HG02678 (cell line): Measurements from ENCODE around the gene ZNF816.
A peak's percentile ranks its signal among the peaks of the same experiment; 100 is the strongest.
"Not testable (repeated sequence)": the region's sequence is repeated elsewhere in the genome, so short reads cannot be mapped to it uniquely, and the experiment has no call there.

Experiments used
- ATAC-seq: cut with Tn5 transposase; IDR thresholded peaks from one replicate; pipeline ENCODE4 v1.9.1; 2021; ENCODE audit warnings: mild to moderate bottlenecking, moderate library complexity; ENCODE audit not compliant: unreplicated experiment

Gene ZNF816

DNA sequence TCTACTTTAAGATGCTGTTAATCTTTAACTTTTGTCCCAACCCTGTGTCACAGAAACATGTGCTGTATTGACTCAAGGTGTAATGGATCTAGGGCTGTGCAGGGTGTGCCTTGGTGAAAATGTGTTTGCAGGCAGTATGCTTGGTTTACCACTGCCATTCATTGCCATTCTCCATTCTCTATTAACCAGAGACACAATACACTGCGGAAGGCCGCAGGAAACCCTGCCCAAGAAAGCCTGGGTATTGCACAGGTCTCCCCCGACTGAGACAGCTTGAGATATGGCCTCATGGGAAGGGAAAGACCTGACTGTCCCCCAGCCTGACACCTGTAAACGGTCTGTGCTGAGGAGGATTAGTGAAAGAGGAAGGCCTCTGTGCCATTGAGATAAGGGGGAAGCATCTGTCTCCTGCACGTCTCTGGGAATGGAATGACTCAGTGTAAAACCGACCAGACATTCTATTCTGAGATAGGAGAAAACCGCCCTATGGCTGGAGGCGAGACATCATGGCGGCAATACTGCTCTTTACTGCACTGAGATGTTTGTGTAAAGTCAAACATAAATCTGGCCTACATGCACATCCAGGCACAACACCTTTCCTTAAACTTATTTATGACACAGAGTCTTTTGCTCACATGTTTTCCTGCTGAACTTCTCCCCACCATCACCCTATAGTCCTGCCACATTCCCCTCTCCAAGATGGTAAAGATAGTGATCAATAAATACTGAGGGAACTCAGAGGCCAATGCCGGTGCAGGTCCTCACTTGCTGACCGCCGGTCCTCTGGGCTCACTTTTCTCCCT, 26.3 kb downstream of the ZNF816 start:
- no peak for ATAC-seq

DNA sequence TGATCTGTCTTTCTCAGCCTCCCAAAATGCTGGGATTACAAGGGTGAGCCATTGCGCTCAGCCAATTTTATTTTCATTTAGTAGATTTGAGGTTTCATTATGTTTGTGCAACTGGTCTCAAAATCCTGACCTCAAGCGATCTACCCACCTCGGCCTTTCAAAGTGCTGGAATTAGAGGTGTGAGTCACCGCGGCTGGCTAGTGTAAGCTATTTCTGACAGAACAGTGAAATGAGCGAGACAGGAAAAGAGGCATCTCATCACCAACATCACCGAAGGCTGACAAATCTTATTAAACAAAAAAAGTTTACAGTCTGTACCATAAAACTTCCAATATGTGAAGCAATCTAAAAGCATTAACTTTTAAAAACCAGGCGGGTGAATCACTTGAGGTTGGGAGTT, 27.2 kb downstream of the ZNF816 start:
- no peak for ATAC-seq

DNA sequence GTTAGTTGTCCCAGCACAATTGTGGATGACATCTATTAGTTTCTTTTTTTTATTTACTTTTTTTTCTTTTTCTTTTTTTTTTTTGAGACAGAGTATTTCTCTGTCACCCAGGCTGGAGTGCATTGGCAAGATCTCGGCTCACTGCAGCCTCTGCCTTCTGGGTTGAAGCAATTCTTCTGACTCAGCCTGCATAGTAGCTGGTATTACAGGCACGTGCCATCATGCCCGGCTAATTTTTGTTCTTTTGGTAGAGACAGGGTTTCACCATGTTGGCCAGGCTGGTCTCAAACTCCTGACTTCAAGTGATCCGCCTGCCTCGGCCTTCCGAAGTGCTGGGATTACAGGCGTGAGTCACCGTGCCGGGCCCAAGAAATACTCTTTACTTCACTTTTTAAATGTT, 38.0 kb downstream of the ZNF816 start:
- not testable (repeated sequence) for ATAC-seq

DNA sequence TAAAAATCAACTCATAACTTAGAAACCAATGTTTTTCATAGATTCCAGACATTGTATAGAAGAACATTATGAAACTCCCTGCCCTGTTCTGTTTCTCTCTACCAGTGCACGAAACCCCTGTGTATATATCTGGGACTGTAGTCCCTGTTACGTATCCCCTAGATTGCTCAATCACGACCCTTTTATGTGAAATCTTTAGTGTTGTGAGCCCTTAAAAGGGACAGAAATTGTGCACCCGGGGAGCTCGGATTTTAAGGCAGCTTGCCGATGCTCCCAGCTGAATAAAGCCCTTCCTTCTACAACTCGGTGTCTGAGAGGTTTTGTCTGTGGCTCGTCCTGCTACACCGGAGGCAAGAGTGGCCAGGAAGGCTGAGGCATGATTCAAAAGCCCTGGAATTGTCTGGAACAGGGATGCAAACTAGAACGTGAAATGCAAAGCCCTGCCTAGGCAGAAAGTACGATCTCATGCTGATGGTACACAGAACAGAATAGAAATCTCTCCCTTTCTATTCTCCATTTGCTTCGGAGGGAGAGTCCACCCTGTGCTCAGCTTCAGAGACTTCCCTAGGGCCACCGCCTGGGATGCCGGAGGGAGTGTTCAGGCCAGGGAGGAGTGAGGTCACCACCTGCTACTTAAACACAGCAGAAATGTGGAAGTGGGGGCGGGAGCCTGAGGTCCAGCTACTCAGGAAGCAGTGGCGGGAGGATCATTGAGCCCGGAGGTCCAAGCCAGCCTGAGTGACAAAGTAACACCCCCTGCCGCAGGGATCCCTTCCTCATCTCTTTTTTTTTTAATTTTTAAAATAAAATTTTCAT, 38.7 kb downstream of the ZNF816 start:
- ATAC-seq: peak; percentile 6

DNA sequence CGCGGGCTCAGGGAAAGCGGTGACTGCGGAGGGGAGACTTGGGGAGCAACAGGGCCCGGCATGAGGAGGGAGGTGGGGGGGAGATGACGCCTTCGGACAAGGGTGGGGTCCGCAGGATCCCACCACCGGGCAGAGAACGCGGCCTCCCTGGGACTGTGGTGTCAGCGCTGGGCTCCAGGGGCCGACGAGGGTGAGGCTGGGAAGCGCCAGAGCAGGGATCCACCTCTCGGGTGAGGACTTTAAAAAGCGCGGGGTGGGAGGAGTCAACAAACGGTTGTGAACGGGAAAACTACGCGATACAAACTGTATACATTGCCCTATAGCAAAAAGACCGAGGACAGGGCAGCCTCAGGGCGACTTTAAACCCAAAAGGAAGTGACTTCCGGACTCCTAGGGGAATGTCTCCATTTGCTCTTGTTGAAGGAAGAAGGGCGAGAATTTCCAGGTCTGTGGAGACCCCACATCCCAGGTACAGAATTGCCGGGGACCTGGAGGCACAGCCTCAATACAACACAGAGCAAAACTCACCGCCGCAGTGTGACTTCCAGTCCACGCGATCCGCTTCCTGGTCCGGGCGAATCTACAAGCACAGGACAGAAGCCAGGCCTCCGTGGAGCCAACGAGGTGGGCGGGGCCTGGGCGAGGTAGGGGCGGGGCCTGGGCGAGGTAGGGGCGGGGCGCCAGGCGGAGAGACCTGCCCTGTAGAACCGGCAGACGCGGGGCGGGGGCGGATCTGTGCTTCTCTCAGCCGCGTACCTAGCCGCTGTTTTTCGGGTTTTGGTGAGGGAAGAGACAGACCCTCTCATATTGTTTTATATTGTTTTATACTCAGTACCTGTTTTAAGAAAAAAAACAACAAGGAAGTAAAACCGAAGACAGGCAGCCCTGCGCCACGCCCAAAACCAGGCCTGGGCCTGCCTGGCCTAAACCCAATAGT, 39.6 kb downstream of the ZNF816 start, which contains the start of gene ZNF888:
ZNF888 (minus strand) TSS at position 588 of the 937 bp plus-strand sequence. CDS start 5,555 bp downstream, outside the sequence.
- peak; percentile 94 for ATAC-seq

DNA sequence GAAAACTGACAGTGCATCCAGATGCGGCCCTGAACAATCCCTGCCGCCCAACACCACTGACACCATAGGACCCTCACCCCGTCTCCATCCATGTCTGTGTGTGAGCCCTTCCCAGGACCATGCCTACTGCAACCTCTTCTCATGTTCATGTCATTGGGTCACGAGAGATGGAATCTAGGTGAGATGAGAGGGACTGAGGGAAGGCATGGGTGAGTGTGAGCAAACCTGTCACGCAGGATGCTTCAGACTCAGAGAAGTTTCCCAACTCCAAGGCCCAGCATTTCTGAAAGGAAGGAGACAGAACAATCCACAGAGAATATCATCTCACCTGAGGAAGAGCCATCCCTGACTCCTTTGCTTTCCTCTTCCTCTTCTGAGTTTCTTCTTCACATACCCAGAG, 45.1 kb downstream of the ZNF816 start:
- ATAC-seq: no peak

DNA sequence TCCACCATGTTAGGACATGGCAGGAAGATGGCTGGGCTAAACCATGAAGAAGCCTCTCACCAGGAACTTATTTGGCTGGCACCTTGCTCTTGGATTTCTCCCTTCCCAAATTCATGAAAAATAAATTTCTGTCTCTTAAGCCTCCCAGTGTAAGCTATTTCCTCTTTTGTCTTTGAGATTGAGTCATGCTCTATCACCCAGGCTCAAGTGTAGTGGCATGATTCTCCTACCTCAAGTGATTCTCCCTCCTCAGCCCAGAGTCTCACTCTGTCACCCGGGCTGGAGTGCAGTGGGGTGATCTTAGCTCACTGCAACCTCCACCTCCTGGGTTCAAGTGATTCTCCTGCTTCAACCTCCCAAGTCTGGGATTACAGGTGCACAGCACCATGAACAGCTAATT, 52.0 kb downstream of the ZNF816 start:
- ATAC-seq: no peak

DNA sequence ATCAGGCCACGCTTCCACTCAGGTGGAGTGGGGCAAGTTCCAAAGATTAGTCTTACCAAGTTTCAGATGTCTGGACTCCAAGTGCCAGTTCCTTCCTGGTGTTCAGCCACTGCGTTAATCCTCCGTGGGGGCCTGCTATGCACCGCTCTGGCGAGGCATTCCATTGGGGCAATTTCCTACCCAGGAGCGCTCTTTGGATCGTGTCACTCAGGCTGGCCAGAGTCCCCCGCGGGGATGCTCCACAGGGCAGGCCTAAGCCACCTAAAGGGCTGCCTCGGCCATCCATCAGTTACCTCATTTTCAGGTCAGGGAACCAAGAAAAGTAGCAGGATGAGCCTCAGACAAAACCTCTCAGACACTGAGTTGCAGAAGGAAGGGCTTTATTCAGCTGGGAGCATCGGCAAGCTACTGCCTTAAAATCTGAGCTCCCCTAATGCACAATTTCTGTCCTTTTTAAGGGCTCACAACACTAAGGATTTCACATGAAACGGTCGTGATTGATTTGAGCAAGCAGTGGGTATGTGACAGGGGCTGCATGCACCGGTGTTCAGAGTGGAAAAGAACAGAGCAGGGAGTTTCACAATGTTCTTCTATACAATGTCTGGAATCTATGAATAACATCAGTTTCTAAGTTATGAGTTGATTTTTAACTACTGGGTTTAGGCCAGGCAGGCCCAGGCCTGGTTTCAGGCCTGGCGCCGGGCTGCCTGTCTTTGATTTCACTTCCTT, 58.5 kb downstream of the ZNF816 start:
- not testable (repeated sequence) for ATAC-seq

DNA sequence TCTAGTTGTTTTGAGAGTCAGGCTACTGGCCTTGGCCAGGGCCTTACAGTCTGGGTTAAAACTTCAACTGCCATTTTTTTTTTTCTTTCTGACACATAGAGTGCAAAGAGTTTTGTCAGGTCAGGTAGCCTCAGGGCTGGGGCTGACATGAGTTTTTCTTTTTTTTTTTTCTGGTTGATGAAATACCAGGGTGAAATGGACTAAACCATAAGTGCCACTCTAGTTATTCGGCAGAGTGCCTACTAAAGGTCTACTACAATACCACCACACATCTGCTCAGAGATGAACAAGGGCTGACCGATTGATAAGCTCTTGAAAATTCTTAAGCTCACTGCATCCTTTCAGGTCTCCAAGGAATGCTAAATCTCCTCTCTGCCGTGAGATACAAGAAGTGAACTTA, 60.8 kb downstream of the ZNF816 start:
- ATAC-seq: no peak
